ENCODE measurements around the gene UNC13C.
A peak's percentile ranks its signal among the peaks of the same experiment; 100 is the strongest.
"Not testable (repeated sequence)": the region's sequence is repeated elsewhere in the genome, so short reads cannot be mapped to it uniquely, and the experiment has no call there.

UNC13C gene

DNA sequence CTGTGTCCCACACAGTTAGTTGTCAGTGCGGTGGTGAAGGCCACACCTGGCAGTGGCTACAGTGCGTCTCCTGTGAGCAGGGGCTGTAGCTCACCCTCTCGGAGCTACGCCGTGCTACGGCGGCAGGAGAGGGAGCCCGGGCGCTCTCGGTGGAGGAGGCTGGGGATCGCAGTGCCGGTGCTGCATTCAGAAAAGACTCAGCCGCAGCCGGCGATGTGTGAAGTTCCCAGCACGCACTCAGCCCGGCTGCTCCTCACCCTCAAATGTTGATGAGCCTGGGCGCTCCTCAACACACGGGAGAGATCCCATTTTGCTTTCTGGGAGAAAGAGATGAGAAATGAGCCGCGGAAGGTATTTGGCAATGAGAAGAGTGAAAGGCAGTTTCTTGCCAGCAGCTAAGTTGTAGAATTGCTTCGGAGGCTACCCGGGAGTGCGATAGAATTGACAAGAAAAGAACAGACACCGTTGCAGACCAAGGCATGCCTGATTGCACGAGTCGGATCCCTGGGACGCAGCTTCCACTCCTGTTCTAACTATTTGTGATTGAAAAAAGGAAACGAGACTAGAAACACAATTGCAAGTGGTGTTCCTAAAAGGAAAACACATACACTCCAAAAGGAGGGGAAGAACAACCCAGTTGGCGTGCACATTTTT lies at the start of gene UNC13C:
UNC13C (plus strand) TSS at position 189 of the 654 bp plus-strand sequence. CDS start 34,463 bp downstream, outside the sequence.
- no peak for DNase-seq

DNA sequence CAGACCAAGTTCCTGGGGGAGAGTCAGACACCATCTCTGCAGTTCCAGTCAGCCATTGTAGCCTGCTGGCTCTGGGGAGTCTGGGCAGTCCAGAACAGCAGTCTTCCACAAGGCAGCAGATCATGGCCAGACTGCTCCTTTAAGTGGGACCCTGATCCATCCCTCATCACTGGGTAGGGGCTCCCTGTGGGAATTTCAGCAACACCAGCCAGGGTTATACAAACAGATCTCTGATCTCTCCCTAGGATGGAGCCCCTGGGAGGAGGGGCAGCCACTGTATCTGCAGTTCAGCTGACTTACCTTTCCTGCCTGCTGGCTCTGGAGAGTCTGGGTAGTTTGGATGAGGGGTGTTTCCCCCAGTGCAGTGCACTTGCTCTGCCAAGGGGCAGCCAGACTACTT lies 42.1 kb upstream of the UNC13C start:
- DNase-seq: no peak

DNA sequence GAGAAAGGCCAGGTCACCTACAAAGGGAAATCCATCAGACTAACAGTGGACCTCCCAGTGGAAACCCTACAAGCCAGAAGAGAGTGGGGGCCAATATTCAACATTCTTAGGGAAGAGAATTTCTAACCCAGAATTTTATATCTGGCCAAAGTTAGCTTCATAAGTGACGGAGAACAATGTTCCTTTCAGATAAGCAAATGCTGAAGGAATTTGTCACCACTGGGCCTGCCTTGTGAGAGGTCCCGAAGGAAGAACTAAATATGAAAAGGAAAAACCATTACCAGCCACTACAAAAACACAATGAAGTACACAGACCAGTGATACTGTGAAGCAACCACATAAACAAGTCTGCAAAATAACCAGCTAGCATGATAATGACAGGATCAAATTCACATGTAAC lies 40.6 kb upstream of the UNC13C start:
- DNase-seq: not testable (repeated sequence)

DNA sequence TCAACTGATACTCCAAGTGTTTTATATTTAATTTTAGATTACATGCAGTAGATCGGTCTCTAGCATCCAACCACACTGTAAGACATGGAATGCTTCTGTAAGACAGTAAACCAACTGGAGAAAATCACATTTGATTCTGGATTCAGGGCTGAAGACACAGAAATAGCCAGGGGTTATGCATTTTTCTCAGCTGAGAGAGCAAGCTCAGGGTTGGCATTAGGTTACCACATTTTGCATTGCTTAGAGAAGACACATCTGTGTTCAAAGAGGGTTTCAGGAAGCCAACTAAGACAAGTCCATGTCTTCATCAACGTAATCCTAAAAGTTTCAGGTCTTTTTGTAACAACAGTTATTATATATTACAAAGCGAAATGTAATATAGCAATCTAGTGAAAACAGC lies 27.7 kb upstream of the UNC13C start:
- no peak for DNase-seq

DNA sequence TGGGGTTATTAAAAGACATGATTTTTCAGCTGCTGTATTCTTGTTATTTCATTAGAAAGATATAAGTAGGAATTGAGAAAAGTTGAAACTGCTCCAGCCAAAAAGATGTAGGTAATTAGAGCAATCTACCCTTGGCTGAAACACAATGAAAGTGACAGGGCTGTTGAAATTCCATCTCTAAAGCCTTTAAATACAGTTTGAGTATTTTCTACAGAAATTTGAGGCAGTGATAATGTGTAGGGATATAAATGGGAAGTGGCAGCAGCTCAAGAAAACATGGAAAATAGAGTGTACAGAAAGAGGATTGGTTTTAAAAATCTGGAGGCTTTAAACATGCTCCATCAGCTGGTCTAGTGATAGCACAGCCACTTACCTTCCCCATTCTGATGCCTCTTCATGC lies 22.8 kb upstream of the UNC13C start:
- DNase-seq: no peak

DNA sequence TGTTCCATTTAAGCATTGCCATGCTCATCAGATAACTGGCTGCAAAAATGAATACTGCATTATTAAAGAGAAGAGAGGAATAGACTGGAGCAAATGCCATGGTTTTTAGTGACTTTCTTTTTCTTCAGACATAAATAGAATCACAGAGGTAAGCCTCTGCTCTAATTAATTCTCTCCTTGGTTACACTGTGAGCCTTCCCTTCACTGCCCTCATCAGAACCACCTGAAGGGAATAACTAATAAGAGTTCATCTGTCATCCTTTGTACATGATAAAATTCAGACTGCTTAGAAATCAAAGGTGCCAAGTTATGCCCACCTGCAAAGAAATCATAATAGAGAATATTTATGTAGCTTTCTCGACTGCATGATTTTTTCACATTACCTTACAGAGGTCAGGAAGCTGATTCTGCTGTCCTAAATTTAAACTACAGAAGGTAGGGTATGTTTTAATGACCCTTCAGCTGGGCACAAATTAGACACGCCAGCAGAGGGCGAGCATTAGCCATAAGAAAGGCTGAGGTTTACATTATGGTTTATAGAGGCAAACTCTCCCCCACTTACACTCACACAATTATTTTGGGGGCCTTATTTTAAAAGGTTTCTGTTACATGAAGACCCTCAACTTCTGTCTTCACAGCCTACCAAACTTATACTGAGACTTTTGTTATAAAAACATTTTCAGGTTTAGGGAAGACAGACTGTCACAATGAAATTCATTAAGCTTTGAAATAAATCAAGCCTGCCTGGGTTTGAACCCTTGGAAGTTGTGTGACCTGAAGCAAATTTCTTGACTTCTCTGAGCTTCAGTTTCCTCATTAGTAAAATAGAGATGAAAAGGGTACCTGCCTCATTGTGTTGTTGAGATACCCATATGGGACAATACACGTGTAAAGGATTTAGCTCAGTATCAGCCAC lies 15.3 kb upstream of the UNC13C start:
- DNase-seq: peak in 1 of 2 donors; percentile 9

DNA sequence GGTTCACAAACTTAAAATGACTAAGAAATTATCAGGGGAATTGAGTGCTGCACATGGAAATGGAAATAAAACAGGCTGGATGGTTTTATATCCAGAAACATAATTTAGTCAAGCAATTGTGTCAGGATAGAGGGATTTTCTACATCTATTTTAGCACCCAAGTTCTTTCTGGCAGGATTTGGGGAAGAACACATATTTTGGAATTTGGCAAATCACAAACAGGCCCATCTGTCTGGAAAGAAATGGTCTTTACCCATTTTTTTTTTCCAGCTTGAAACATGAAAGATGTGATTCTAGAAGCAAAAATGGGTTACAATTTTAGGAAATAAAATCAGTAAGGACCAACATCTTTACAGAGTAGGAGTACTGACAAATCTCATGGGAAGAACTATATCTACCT lies 14.4 kb upstream of the UNC13C start:
- DNase-seq: no peak

DNA sequence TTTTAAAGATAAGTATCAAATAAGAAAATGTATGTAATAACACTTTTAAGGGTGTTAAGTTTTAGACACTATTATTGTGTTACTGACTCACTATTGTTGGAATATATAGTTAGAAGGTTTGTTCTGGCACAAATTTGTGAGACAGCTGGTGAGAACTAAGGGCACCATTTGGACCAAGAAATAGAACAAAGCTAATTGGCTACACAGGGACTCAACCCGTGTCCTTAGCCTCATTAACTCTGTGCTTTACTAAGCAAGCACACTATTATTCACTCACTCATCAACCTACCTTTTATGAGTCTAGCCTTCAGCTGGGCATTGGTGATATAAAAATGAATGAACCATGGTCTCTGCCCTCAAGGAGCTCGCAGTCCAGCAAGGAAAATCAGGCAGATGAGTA lies 4.1 kb upstream of the UNC13C start:
- no peak for DNase-seq

DNA sequence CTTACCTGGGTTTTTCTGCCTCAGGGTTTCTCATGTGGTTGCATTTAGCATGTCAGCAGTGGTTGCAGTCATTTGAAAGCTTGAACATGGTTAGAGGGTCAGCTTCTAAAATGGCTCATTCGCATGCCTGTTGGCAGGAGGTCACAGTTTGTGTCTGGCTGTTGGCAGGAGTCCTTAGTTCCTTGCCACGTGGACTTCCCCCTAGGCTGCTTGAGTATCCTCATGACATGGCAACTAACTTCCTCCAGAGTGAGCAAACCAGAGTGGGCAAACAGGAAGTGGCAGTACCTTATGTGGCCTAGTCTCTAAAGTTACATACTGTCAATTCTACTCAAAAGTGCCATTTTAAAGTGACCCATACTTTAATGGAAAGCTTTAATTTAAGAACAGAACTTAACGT lies 3.4 kb upstream of the UNC13C start:
- DNase-seq: no peak

DNA sequence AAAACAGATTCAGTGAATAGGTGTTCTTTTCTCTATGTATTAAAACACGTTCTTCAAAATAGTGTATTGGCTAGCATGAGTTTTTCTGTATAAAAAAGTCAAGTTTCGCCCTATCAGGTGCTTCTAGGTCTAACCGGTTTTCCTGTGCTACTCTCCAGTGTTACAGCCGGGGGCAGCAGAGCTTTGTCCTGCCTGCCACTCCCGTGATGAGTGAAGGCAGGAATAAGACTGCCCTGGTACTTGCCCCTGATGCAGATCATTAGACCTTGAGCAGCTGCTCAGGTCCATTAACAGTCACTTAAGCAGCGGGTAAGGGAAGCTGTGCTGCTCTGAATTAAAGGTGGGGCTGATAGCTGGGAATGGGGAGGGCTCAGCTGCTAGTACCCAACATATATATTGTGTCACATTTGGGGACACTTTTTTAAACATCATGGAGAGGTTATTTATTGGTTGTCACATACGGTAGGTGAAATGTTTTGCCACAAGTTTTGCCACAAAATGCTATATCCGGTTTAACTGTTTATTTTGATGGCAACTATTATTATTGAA lies 1.3 kb upstream of the UNC13C start:
- no peak for DNase-seq

DNA sequence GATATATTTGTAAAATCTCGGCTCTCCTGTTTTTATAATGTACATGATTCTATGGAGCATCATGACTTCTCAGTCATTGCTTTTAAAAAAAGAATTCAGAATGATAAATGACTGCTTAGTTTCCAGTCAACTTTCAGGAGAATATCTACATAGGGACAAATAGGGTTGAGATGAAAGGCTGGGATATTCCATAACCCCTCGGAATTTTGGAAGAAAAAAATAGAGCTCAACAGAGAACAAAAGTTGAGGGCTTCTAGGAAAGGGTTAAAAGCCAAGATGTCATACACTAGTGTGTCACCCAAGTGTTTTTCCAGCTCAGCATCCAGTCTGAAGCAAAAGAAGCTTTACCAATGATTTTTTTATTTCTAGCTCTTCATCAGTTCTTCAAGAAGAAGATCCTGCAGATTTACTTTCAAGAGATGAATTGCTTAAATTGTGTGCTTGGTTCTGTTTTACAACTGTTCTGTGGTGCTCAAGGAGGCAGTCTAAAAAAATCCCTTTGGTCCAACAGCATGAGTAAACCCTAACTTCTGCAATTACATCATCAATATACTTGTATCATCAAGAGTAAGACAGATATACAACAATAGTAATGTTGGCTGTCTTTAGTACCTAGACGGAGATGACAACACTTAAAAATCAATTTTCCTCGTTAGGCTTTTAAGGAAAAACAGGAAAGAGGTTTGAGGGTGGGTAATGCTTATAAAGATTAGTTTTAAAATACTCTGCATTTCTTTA lies 979 bp downstream of the UNC13C start:
- no peak for DNase-seq

DNA sequence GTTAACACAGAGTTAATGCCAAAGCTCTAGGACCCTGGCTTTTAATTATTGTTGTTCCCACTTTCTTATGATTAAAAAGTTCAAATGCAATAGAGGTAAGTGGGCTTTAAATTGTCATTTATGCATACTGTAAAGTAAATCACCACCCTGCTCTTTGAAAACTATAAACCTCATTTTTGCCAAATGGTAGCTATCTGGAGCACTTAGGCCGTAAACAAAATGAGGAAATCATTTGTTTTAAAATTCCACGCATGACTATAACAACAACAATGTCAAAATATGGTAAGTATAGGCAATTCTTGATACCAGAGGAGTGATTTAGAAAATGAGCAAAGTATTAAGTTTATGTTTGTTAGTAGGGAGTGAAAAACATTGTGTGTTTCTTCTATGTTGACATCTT lies 1.8 kb downstream of the UNC13C start:
- no peak for DNase-seq

DNA sequence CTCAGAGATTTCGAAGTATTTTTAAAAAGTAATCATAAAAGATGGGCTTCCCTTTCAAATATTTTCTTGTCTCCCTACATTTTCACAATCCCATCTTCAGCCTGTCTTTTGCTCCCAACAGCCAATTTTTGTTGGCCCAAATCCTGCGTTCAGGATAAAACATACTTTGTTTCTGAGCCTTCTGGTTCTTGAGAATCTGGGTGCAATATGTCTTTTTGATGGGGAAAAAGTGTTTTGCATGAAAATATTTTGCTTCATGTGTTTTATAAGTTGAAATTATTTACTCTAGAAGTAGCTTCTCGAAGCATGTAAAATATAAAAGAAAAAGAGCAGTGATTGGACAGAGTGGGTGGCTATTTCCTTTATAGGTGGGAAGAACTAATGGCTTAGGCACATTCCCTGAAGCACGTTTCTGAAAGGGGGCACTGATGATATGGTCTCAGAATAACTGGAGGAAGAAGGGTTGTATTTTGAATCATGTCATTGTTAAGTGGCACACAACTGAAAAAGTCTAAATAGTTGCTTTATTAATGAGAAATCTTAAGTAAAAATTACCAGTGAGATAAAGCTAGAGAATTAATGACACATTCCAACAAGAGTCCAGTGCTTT lies 3.9 kb downstream of the UNC13C start:
- DNase-seq: no peak

DNA sequence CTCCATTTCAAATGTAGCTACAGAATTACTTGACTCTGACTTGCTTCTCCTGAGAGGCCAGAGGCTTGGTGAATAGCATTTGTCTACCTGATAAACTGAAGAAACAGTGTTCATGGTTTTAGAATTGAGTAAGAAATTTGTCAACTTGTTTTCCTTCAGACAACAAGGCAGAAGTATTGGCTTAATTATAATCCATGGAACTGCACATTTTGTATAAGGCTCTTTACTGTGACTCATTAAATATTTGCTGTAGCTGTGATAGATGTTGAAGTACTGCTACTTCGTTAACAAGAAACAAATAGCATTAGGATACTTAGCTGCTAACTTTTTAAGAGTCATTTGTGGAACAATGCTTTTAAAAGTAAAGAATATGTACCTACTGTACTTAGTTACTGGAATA lies 4.6 kb downstream of the UNC13C start:
- DNase-seq: no peak

DNA sequence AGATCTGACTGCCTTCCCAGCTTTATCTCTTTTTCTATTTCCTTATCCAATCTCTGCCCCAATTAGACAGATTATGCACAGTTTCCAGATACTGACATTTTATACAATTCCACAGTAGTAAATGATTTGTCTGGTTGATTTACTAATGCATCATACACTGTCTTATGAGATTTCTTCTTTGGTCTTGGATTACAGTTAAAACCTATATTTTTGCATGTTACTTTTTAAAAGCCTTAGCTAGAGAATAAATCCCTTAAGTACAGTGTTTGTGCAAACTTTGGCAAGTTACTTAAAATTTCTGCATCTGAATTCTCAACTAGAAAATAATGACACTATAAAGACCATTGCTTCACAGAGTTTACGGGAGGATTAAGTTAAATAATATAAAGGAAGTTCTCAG lies 6.0 kb downstream of the UNC13C start:
- no peak for DNase-seq

DNA sequence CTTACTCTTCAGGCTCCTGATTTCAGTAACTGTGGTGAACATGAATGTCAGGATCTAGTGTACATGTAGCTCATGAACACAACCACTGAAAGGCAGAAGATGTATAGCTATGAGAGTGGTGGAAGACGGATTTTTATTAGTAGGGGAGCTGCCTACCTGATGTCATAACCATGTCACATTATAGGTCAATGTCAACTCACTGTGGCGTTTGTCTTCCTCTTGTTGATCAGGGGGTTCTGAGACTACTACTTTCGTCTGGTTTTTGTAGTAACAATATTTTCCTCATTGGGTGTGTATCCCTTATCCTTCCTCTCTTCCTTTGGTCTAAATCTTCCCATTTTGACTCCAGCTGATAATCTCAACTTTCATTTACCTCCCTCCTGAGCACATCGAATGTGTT lies 7.3 kb downstream of the UNC13C start:
- DNase-seq: no peak

DNA sequence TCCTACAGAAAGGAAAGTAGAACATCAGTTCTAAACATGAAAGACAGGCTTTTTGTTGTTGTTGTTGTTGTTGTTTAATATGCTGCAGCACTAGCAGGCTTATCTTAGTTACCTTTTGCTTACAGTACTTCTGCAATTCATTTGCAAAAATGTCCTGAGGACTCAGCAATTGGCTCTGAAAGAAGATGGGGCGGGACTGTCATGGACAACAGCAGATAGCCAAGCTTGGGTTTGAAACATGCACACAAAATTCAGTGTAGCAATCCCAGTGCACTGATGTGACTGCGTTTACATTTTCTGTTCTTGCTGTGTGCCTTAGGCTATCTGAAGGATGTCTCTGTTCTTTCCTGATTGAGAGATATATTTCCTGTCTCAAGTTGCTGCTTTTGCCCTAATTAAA lies 9.2 kb downstream of the UNC13C start:
- DNase-seq: no peak

DNA sequence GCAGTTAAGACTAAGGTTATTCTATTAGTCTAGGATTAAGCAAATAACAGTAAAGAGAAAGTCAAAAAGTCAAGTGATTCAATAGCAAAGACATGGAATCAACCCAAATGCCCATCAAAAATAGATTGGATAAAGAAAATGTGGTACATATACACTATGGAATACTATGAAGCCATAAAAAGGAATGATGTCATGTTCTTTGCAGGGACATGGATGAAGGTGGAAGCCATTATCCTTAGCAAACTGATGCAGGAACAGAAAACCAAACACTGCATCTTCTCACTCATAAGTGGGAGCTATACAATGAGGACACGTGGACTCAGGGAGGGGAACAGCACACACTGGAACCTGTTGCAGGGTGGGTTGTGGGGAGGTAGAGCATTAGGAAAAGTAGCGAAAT lies 29.0 kb downstream of the UNC13C start:
- DNase-seq: no peak

DNA sequence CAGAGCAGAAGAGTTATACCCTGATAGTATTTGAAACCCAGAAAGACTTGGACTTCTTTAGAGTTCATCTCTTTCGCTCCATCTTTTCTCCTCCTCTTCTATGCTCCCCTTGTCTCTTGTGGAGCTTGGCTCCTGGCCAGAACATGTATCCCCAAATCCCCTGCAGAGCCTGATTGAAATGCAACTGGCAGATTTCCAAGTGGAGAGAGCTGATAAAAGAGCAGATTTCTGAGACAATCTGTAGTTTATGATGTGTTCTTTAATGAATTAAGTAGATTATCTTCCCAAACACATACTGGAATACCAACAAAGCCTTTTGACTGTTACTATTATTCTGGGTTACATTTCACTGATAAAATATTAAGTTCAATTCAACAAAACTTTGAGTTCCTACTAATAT lies 33.4 kb downstream of the UNC13C start:
- DNase-seq: no peak

DNA sequence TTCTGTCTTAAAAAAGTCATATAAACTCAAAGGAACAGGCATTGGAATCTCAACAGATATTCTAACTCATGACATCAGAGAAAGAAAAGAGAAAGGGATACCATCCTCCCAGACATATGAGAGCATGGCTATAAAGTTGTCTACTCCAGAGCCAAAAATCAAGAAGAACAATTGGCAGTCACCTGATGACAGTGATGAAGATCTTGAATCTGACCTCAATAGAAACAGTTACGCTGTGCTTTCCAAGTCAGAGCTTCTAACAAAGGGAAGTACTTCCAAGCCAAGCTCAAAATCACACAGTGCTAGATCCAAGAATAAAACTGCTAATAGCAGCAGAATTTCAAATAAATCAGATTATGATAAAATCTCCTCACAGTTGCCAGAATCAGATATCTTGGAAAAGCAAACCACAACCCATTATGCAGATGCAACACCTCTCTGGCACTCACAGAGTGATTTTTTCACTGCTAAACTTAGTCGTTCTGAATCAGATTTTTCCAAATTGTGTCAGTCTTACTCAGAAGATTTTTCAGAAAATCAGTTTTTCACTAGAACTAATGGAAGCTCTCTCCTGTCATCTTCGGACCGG lies 35.9 kb downstream of the UNC13C start:
- DNase-seq: no peak

DNA sequence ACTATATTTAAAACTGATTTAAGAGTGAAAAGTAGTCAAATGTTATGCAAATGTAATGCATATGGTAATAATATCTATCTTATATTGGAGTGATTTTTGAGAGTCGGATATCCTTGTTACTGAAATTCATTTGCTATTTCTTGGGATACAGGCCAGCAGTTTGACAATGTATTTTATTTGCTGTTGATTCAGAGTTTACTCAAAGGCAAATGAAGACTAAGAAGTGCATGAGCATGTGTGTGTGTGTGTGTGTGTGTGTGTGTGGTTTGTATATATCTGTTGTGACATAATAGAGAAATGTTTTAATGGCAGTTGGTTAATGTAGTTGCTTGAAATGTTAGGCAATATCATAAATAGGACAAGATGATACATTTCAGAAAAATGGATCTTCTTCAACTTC lies 39.0 kb downstream of the UNC13C start:
- no peak for DNase-seq

DNA sequence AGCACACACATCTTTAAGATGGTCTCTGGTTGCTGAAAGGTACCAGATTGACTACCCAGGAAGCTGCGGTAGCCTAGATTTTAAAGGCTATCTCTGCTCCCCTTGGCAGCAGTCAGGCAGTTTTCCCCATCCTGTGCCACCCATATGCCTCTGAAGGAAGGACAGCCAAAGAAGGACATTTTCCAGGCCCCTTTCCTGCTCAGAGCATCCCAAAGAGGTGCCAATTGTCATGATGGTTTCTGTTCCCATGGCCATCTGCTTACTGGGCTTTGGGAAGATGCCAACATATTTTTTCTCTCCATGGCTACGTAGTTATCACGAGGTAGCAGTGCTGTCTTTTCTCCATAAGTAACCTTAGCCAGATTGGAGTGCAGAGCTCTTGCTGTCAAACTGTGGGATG lies 39.7 kb downstream of the UNC13C start:
- DNase-seq: no peak

DNA sequence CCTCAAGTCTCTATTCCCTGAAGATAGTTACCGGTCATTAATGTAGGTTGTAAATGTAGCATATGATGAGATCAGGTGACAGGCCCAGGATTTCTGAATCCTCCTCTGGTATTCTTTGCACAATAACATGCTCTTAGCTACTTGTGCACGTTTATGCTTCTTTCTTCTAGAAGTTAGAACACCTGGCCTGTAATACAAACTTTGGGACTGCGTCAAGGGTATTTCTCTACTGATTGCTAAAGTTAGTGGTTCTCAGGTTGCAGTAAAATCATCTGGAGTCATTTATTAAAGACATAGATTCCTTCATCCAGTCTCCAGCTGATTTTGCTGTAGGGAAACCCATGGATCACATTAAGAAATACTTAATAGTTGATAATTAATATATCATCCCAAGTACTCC lies 48.0 kb downstream of the UNC13C start:
- DNase-seq: no peak
